Large intestine (tissue), 3 donors: ENCODE results near the gene KIF17. TPM values are rescaled to one million over a fixed set of nuclear protein-coding genes. Genes with fewer than 3 reads are reported as not detected.

Experiments used
- DNase-seq, 2 donors: peaks; one replicate each; pipeline versions ENCODE4 v3.0.0 to v3.0.0-alpha.2; 2013
- H3K27ac ChIP-seq: one replicate; pipeline ENCODE4 v1.5.1; 2013; ENCODE audit warnings: low read length
- H3K27me3 ChIP-seq: 2 replicates; pipeline ENCODE4 v1.6.1; 2013; ENCODE audit warnings: low read length; ENCODE audit not compliant: control insufficient read depth, insufficient read depth
- H3K36me3 ChIP-seq: 2 replicates; pipeline ENCODE4 v1.6.1; 2013; ENCODE audit warnings: low read length; ENCODE audit not compliant: control insufficient read depth, insufficient read depth
- H3K4me1 ChIP-seq: one replicate; pipeline ENCODE4 v1.6.1; 2013; ENCODE audit warnings: low read length; ENCODE audit not compliant: control insufficient read depth, insufficient read depth
- H3K4me3 ChIP-seq: one replicate; pipeline ENCODE4 v1.5.1; 2013; ENCODE audit warnings: low read length
- H3K9me3 ChIP-seq: one replicate; pipeline ENCODE4 v1.6.1; 2013; ENCODE audit warnings: mild to moderate bottlenecking, low read depth, low read length, moderate library complexity; ENCODE audit not compliant: control insufficient read depth
- WGBS: methylation state at CpG from one replicate; pipeline ENCODE4 v1.1.5; 2013; ENCODE audit warnings: low lambda C conversion rate; ENCODE audit not compliant: insufficient coverage; 5-methylcytosine and 5-hydroxymethylcytosine counted together
- polyA plus RNA-seq: library from polyadenylated mRNA; unstranded; fragments of 120-200 nt; gene quantifications from one replicate; pipeline ENCODE4 v1.2.1, GENCODE V29; 2013

KIF17 gene
- polyA plus RNA-seq, 1 donor = 1.2 TPM

GRCh38 chr1:20626524-20626923, 91.3 kb downstream of the KIF17 start:
- H3K36me3 ChIP-seq = no peaks in the 10 kb centered on the region
- H3K27me3 ChIP-seq = peaks cover 17% of the 10 kb centered on the region
- WGBS = 88% methylated on average over 1 of the region's 1 CpG
- no peaks in the 10 kb centered on the region for H3K9me3 ChIP-seq
- no peaks in the 10 kb centered on the region for H3K4me1 ChIP-seq
- H3K27ac ChIP-seq = no peak overlapping the region
- DNase-seq = no peak
- H3K4me3 ChIP-seq = no peak overlapping the region

- H3K4me3 ChIP-seq = no peak overlapping the region
- no peaks in the 10 kb centered on the region for H3K9me3 ChIP-seq
- H3K27me3 ChIP-seq = peaks cover 16% of the 10 kb centered on the region
- H3K27ac ChIP-seq = no peak overlapping the region
- H3K36me3 ChIP-seq = no peaks in the 10 kb centered on the region
- H3K4me1 ChIP-seq = no peaks in the 10 kb centered on the region
- WGBS = 64% methylated on average over 1 of the region's 1 CpG
- no peak for DNase-seq
Measured at GRCh38 chr1:20626098-20626427, 91.7 kb downstream of the KIF17 start.

- no peaks in the 10 kb centered on the region for H3K36me3 ChIP-seq
Measured at GRCh38 chr1:20625176-20626097, 92.4 kb downstream of the KIF17 start.

GRCh38 chr1:20624709-20625108, 93.1 kb downstream of the KIF17 start:
- no CpG with 5 or more reads among the region's 1 CpG for WGBS
- Histone ChIP-seq H3K9me3 (no peaks in the 10 kb centered on the region), H3K27me3 (peaks cover 14% of the 10 kb centered on the region), H3K4me1 (no peaks in the 10 kb centered on the region), H3K4me3 (no peak overlapping the region), H3K27ac (no peak overlapping the region), H3K36me3 (no peaks in the 10 kb centered on the region)
- no peak for DNase-seq

More at GRCh38 chr1:20625176-20626097, 92.4 kb downstream of the KIF17 start:
- peaks cover 14% of the 10 kb centered on the region for H3K27me3 ChIP-seq
- no peak overlapping the region for H3K27ac ChIP-seq
- no peak for DNase-seq
- WGBS = 20% methylated on average over 1 of the region's 3 CpGs
- H3K4me3 ChIP-seq = no peak overlapping the region
- H3K4me1 ChIP-seq = no peaks in the 10 kb centered on the region
- no peaks in the 10 kb centered on the region for H3K9me3 ChIP-seq

- Histone ChIP-seq H3K36me3 (no peaks in the 10 kb centered on the region), H3K9me3 (no peaks in the 10 kb centered on the region), H3K4me3 (no peak overlapping the region), H3K4me1 (peaks cover 3% of the 10 kb centered on the region), H3K27ac (no peak overlapping the region), H3K27me3 (peaks cover 5% of the 10 kb centered on the region)
- DNase-seq = no peak
- no CpG with 5 or more reads among the region's 6 CpGs for WGBS
Measured at GRCh38 chr1:20621012-20621411, 96.8 kb downstream of the KIF17 start.

- Histone ChIP-seq H3K4me1 (peaks cover 3% of the 10 kb centered on the region), H3K27ac (no peak overlapping the region), H3K4me3 (no peak overlapping the region), H3K36me3 (no peaks in the 10 kb centered on the region), H3K9me3 (no peaks in the 10 kb centered on the region), H3K27me3 (no peaks in the 10 kb centered on the region)
- WGBS = no CpG with 5 or more reads among the region's 1 CpG
- DNase-seq = no peak
Measured at GRCh38 chr1:20619999-20620398, 97.8 kb downstream of the KIF17 start.

GRCh38 chr1:20618550-20618949, 99.3 kb downstream of the KIF17 start:
- peak; percentile 17 to 19 for DNase-seq
- H3K27ac ChIP-seq = no peak overlapping the region
- no CpG with 5 or more reads among the region's 4 CpGs for WGBS

GRCh38 chr1:20616847-20617487, 100.8 kb downstream of the KIF17 start:
- Histone ChIP-seq H3K27me3 (no peaks in the 10 kb centered on the region), H3K4me3 (no peak overlapping the region), H3K4me1 (peaks cover 16% of the 10 kb centered on the region), H3K27ac (no peak overlapping the region), H3K9me3 (no peaks in the 10 kb centered on the region), H3K36me3 (no peaks in the 10 kb centered on the region)
- WGBS = no CpG with 5 or more reads among the region's 3 CpGs
- DNase-seq = no peak

More at GRCh38 chr1:20618550-20618949, 99.3 kb downstream of the KIF17 start:
- Histone ChIP-seq H3K27me3 (no peaks in the 10 kb centered on the region), H3K4me1 (peaks cover 9% of the 10 kb centered on the region), H3K36me3 (no peaks in the 10 kb centered on the region), H3K4me3 (no peak overlapping the region), H3K9me3 (no peaks in the 10 kb centered on the region)

- WGBS = 7% methylated on average over 3 of the region's 20 CpGs
Measured at GRCh38 chr1:20615946-20616846, 101.6 kb downstream of the KIF17 start.

GRCh38 chr1:20614131-20614579, 103.7 kb downstream of the KIF17 start:
- DNase-seq = no peak
- Histone ChIP-seq H3K4me3 (no peak overlapping the region), H3K27ac (peak overlapping the region; percentile 79), H3K4me1 (peaks cover 16% of the 10 kb centered on the region), H3K27me3 (no peaks in the 10 kb centered on the region), H3K36me3 (no peaks in the 10 kb centered on the region), H3K9me3 (no peaks in the 10 kb centered on the region)
- 63% methylated on average over 3 of the region's 3 CpGs for WGBS

More at GRCh38 chr1:20615946-20616846, 101.6 kb downstream of the KIF17 start:
- Histone ChIP-seq H3K27me3 (no peaks in the 10 kb centered on the region), H3K4me3 (no peak overlapping the region), H3K9me3 (no peaks in the 10 kb centered on the region), H3K36me3 (no peaks in the 10 kb centered on the region), H3K27ac (no peak overlapping the region), H3K4me1 (peaks cover 16% of the 10 kb centered on the region)
- peak in 1 of 2 donors; percentile 16 for DNase-seq
